NCI-H1417 treated with DMSO at 0.1 percent for 48 hours (cell line): Measurements from ENCODE around the gene VSTM2B.

ENCODE experiments used
- DNase-seq: peaks from one replicate; lab custom pipeline; 2025; lab: John Stamatoyannopoulos, UW

The VSTM2B gene

GRCh38 chr19:29593869-29594268 lies 68.1 kb downstream of the VSTM2B start:
- no peak for DNase-seq

GRCh38 chr19:29596080-29596727 lies 70.4 kb downstream of the VSTM2B start:
- DNase-seq = no peak

GRCh38 chr19:29596885-29597525 lies 71.2 kb downstream of the VSTM2B start:
- DNase-seq = no peak

GRCh38 chr19:29598036-29598435 lies 72.2 kb downstream of the VSTM2B start:
- no peak for DNase-seq

- no peak for DNase-seq
Measured at GRCh38 chr19:29598496-29598895, 72.7 kb downstream of the VSTM2B start.

- no peak for DNase-seq
Measured at GRCh38 chr19:29603308-29603707, 77.5 kb downstream of the VSTM2B start.

- DNase-seq = no peak
Measured at GRCh38 chr19:29605653-29606419, 80.0 kb downstream of the VSTM2B start, which contains the start of gene POP4. Gene POP4 (plus strand): TSS chr19:29606283. CDS start chr19:29606319, 36 bp downstream.

- DNase-seq = no peak
Measured at GRCh38 chr19:29606420-29606747, 80.6 kb downstream of the VSTM2B start.

- no peak for DNase-seq
Measured at GRCh38 chr19:29609636-29610035, 83.8 kb downstream of the VSTM2B start.

- no peak for DNase-seq
Measured at GRCh38 chr19:29610213-29610573, 84.4 kb downstream of the VSTM2B start.

GRCh38 chr19:29610574-29611271 lies 84.9 kb downstream of the VSTM2B start:
- DNase-seq = no peak

- DNase-seq = no peak
Measured at GRCh38 chr19:29612121-29612520, 86.3 kb downstream of the VSTM2B start.

- no peak for DNase-seq
Measured at GRCh38 chr19:29612801-29613595, 87.2 kb downstream of the VSTM2B start.

GRCh38 chr19:29614046-29614445 lies 88.3 kb downstream of the VSTM2B start:
- no peak for DNase-seq
